Mucosa of descending colon (tissue), 3 donors: ENCODE results near the gene SULT1E1. TPM values are rescaled to one million over a fixed set of nuclear protein-coding genes. Genes with fewer than 3 reads are reported as not detected.
"Not testable (repeated sequence)": the region's sequence is repeated elsewhere in the genome, so short reads cannot be mapped to it uniquely, and the experiment has no call there.

Source experiments
- ATAC-seq: fragments of 200-7000 bp; cut with Tn5 transposase; one replicate; pipeline ENCODE4 v1.9.1; 2020; ENCODE audit warnings: mild to moderate bottlenecking, moderate library complexity
- DNase-seq, 3 donors: peaks; one replicate each; pipeline ENCODE4 v3.0.0-alpha.2; 2020
- H3K36me3 ChIP-seq: fragments of 200-600 bp; one replicate; pipeline ENCODE4 v1.8.0; 2021; ENCODE audit warnings: low read depth, mild to moderate bottlenecking
- H3K4me1 ChIP-seq: fragments of 200-600 bp; one replicate; pipeline ENCODE4 v1.8.0; 2021; ENCODE audit warnings: low read depth, mild to moderate bottlenecking
- H3K4me3 ChIP-seq: fragments of 200-600 bp; one replicate; pipeline ENCODE4 v1.8.0; 2021; ENCODE audit warnings: mild to moderate bottlenecking
- H3K9me3 ChIP-seq: fragments of 200-600 bp; one replicate; pipeline ENCODE4 v1.8.0; 2021; ENCODE audit warnings: mild to moderate bottlenecking
- CTCF ChIP-seq: fragments of 200-600 bp; IDR thresholded peaks from one replicate; pipeline ENCODE4 v1.8.0; 2022; ENCODE audit warnings: antibody characterized with exemption, mild to moderate bottlenecking
- intact Hi-C, 2 donors: fragments of 100-400 bp; cut with DNase I in 1 of 2; cut with micrococcal nuclease in 1 of 2; formaldehyde crosslinking; loops; one replicate each; pipeline versions ENCODE4 v1.11.0 to v1.11.1; 2022; cut with DNase I, micrococcal nuclease
- total RNA-seq, 3 donors: library from RNA; stranded (reverse); fragmentation: NEBNext Ultra II Directional in 2 of 3; extraction: Animal tissue kit (Norgen Biotek cat#: 25700) in 2 of 3; gene quantifications; one replicate each; pipeline versions ENCODE4 v1.2.1 to v1.2.4, GENCODE V29; 2021 to 2023
- donor health status: DM: no; HTN: no; CAD: no; lungs with moderate emphysema.
- donor health status: DM: no; HTN: no; CAD: no.
- donor health status: DM: no; HTN: yes; CAD: no.

SULT1E1 gene
- total RNA-seq, 3 donors from 2014 or later = 0.26 TPM; not detected in 2

- intact Hi-C loops = loop anchor here in 1 of 2 donors (10.0 kb wide), 1 partner anchor 75 kb away; no protein-coding TSS in a partner anchor
- no peak for DNase-seq
- H3K9me3 ChIP-seq = no peaks in the 10 kb centered on the region
- H3K4me3 ChIP-seq = no peak overlapping the region
- ATAC-seq = no peak
- TF ChIP-seq CTCF = no peak
- H3K36me3 ChIP-seq = no peaks in the 10 kb centered on the region
- peaks cover 13% of the 10 kb centered on the region for H3K4me1 ChIP-seq
These were observed 30.3 kb downstream of the SULT1E1 start for GRCh38 chr4:69829678-69830077.

- no peak for TF ChIP-seq CTCF
- no peaks in the 10 kb centered on the region for H3K9me3 ChIP-seq
- intact Hi-C loops = loop anchor here in 1 of 2 donors (10.0 kb wide), 1 partner anchor 74 kb away; no protein-coding TSS in a partner anchor
These were observed 31.1 kb downstream of the SULT1E1 start for GRCh38 chr4:69828828-69829227.

GRCh38 chr4:69825056-69825455 is 34.9 kb downstream of the SULT1E1 start:
- H3K4me1 ChIP-seq, H3K36me3 ChIP-seq, DNase-seq, ATAC-seq, H3K4me3 ChIP-seq, H3K9me3 ChIP-seq: not testable (repeated sequence)
- intact Hi-C loops = loop anchor here in 1 of 2 donors (10.0 kb wide), 1 partner anchor 70 kb away; no protein-coding TSS in a partner anchor

More at GRCh38 chr4:69828828-69829227, 31.1 kb downstream of the SULT1E1 start:
- ATAC-seq (no peak), DNase-seq (no peak)
- H3K36me3 ChIP-seq = no peaks in the 10 kb centered on the region
- H3K4me3 ChIP-seq = no peak overlapping the region
- peaks cover 18% of the 10 kb centered on the region for H3K4me1 ChIP-seq

- H3K4me1 ChIP-seq = peaks cover 8% of the 10 kb centered on the region
- intact Hi-C loops = loop anchor here in 1 of 2 donors (10.0 kb wide), 1 partner anchor 69 kb away; no protein-coding TSS in a partner anchor
- H3K36me3 ChIP-seq = no peaks in the 10 kb centered on the region
- no peaks in the 10 kb centered on the region for H3K9me3 ChIP-seq
- no peak overlapping the region for H3K4me3 ChIP-seq
- TF ChIP-seq CTCF = no peak
- ATAC-seq (peak; percentile 98), DNase-seq (peak; percentile 72 to 88 (median 83))
These were observed 36.3 kb downstream of the SULT1E1 start for GRCh38 chr4:69823481-69824186.

- Histone ChIP-seq H3K4me3 (no peak overlapping the region), H3K9me3 (no peaks in the 10 kb centered on the region), H3K36me3 (no peaks in the 10 kb centered on the region), H3K4me1 (peaks cover 8% of the 10 kb centered on the region)
- intact Hi-C loops = loop anchor here in 1 of 2 donors (10.0 kb wide), 1 partner anchor 68 kb away; no protein-coding TSS in a partner anchor
- no peak for TF ChIP-seq CTCF
- ATAC-seq (no peak), DNase-seq (no peak)
These were observed 36.9 kb downstream of the SULT1E1 start for GRCh38 chr4:69823048-69823447.

- intact Hi-C loops = loop anchor here in 1 of 2 donors (10.0 kb wide), 1 partner anchor 67 kb away; no protein-coding TSS in a partner anchor
- no peaks in the 10 kb centered on the region for H3K9me3 ChIP-seq
- peaks cover 8% of the 10 kb centered on the region for H3K4me1 ChIP-seq
- no peaks in the 10 kb centered on the region for H3K36me3 ChIP-seq
- ATAC-seq = no peak
- no peak for TF ChIP-seq CTCF
- DNase-seq = no peak
- H3K4me3 ChIP-seq = no peak overlapping the region
These were observed 37.7 kb downstream of the SULT1E1 start for GRCh38 chr4:69822198-69822597.
